ENCODE measurements around the gene SGIP1.
"Not testable (repeated sequence)": the region's sequence is repeated elsewhere in the genome, so short reads cannot be mapped to it uniquely, and the experiment has no call there.

SGIP1 gene

GRCh38 chr1:66686406-66686805 is 152.5 kb downstream of the SGIP1 start:
- no peak for DNase-seq

GRCh38 chr1:66687358-66687757 is 153.4 kb downstream of the SGIP1 start:
- peak in 1 of 3 experiments; percentile 36 for DNase-seq

GRCh38 chr1:66690666-66691381 is 156.9 kb downstream of the SGIP1 start:
- DNase-seq: peak in 1 of 3 experiments; percentile 22

DNA sequence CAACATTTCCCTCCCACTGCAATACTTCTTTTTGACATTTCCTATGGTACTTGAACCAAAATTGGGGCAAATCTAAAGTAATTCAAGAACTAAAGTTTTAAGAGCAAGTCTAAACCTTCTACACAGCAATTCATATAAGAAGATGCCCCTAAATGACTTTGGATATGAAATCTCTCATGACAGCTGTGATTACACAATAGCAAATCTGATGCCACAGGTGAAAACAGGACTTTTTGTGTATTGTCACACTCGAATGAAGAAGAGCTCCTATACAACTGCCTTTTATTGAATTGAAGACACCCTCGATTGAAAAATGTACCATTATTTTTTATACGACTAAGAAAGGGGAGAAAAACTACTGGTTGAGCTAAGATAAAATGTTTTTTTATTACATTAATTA is 158.7 kb downstream of the SGIP1 start:
- DNase-seq: peak in 1 of 3 experiments; percentile 18

DNA sequence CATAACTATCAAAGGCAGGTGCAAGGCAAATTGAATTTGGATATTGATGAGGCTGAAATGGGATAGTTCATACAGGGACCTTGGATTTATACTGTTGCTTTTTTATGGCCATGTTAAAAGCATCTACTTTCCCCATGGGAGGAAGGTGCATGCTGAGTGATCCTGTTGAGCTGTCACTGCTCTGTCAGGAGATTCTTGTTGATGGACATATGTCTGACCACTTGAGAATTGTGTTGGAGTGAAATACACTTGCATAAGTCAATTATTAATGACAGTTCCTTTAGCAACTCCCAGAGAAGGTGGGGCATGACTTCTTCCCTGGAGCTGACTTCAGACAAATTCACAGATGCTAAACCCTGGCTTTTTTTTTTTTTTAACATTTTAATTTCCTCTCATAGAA is 159.9 kb downstream of the SGIP1 start:
- peak; percentile 17 to 90 (median 82) for DNase-seq

- peak in 2 of 3 experiments; percentile 26 to 71 for DNase-seq
Observed at GRCh38 chr1:66695116-66695515, 161.2 kb downstream of the SGIP1 start.

GRCh38 chr1:66696771-66697170 is 162.8 kb downstream of the SGIP1 start:
- peak in 1 of 3 experiments; percentile 16 for DNase-seq

GRCh38 chr1:66699213-66699612 is 165.3 kb downstream of the SGIP1 start:
- peak in 1 of 3 experiments; percentile 39 for DNase-seq

- no peak for DNase-seq
Observed at GRCh38 chr1:66704177-66704875, 170.4 kb downstream of the SGIP1 start.

GRCh38 chr1:66705110-66705509 is 171.2 kb downstream of the SGIP1 start:
- DNase-seq: peak in 2 of 3 experiments; percentile 19 to 50

DNA sequence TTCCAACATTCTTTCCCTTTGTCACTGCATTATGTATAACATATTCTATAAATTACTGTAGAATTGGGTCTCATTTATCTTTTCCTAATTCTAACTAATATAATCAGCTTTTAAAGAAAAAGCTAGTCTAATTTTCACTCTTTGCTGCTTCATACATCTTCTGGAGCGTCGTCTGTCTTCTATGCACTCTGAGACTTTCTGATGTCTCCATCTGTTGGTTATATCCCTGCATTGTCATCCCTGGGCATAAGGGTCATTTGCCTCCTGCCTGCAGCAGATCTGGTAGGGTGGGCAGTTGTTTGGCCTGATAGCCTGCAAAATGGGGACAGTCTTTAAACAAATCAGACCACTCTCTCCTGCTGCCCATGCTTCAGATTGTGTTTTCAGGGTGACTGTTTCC is 177.5 kb downstream of the SGIP1 start:
- peak in 1 of 3 experiments; percentile 32 for DNase-seq

- DNase-seq: no peak
Observed at GRCh38 chr1:66712839-66713238, 178.9 kb downstream of the SGIP1 start.

DNA sequence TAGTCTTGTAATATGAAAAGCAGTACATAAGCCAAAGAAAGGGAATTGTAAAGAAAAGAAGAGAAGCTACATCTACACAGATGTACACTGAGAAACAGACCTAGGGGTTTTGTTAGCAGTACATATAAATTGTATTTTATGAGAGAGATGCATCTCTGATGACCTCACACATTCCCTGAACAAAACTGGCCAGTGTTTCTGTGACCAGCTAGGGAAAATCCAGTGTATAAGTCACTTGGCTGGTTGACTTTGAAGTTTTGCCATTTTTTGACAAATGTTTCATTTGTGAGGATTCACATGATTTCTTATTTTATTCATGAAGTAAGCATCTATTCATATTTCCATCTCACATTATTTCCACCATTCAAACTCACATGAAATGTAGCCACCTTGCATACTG is 190.0 kb downstream of the SGIP1 start:
- DNase-seq: no peak

- peak; percentile 41 to 92 (median 77) for DNase-seq
Observed at GRCh38 chr1:66725885-66726665, 192.1 kb downstream of the SGIP1 start.

- DNase-seq: no peak
Observed at GRCh38 chr1:66728021-66728420, 194.1 kb downstream of the SGIP1 start.

- DNase-seq: not testable (repeated sequence)
Observed at GRCh38 chr1:66728716-66729115, 194.8 kb downstream of the SGIP1 start.

DNA sequence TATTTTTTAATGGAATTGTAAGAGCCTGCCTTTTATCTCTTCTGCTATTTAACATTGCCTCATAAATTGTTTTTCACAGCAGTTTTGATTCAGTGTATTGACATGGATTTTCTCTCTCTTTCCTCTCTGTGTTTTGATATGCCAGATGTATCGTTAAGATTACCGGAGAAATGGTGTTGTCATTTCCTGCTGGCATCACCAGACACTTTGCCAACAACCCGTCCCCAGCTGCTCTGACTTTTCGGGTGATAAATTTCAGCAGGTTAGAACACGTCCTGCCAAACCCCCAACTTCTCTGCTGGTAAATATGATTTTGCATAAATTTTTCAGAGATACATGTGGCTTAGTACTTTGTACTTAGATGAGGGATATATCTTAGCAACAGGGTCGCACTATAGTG is 195.2 kb downstream of the SGIP1 start:
- DNase-seq: peak in 1 of 3 experiments; percentile 21

GRCh38 chr1:66729523-66729922 is 195.6 kb downstream of the SGIP1 start:
- DNase-seq: no peak

- DNase-seq: peak in 2 of 3 experiments; percentile 33 to 68
Observed at GRCh38 chr1:66730462-66730861, 196.5 kb downstream of the SGIP1 start.

- no peak for DNase-seq
Observed at GRCh38 chr1:66731170-66731865, 197.4 kb downstream of the SGIP1 start.

DNA sequence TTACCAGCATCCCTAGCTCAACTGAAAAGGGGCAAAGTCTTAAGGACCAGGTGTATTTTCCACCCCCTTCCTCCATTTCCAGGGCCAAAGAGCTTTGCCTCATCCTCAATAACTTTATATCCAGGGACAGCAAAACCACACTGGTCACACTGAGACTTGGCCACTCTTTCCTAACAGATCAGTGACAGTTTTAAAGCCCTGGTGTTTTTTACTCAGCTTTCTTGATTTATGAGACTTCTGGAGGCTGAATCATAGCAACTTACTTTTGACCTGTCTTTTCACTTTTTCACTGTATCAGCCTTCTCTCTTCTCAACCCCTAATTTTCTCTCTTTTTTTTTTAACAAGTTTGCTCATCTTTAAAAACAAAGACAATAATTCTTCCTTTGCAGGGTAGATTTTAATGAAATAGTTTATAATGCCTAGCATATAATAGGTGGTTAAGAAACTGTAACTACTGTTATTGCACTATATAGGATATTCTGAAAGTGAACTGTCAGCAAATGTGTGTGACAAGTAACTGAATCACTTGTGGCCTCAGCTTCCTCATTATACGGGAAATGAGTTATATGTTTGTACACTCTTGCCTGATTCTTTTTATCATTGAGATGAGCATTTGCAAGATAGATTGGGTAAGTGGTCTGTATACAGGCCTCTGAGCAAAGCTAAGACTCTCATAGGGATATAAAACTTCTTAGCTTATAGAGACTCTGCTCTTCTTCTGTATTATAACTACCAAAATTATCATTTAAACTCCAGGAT is 198.6 kb downstream of the SGIP1 start:
- peak in 1 of 3 experiments; percentile 27 for DNase-seq

Measured in NCI-H1417 (cell line).